ENCODE data around the gene CENPW.

Gene CENPW

GRCh38 chr6:126339796-126340609 is at the start of gene CENPW:
Gene CENPW, plus strand, starts transcription at chr6:126340115. Its CDS starts 159 bp downstream, at chr6:126340274.
- Mint-ChIP-seq H3K4me1 (peaks cover 10% of the 10 kb centered on the region), H3K4me3 (no peak within 1 kb of the TSS), H3K27me3 (no peaks in the 10 kb centered on the region), H3K9me3 (no peaks in the 10 kb centered on the region), H3K36me3 (ENCODE audit: low read depth) (no peaks in the 10 kb centered on the region), H3K27ac (no peak within 1 kb of the TSS)
- DNase-seq (peak; percentile 96), ATAC-seq (peak; percentile 91)

GRCh38 chr6:126293891-126294524 is 45.9 kb upstream of the CENPW start:
- DNase-seq: no peak
- H3K4me1 Mint-ChIP-seq: no peaks in the 10 kb centered on the region

GRCh38 chr6:126300126-126300525 is 39.8 kb upstream of the CENPW start:
- Mint-ChIP-seq H3K4me3 (no peak overlapping the region), H3K4me1 (peaks cover 7% of the 10 kb centered on the region), H3K27me3 (no peaks in the 10 kb centered on the region), H3K9me3 (no peaks in the 10 kb centered on the region), H3K27ac (no peak overlapping the region), H3K36me3 (ENCODE audit: low read depth) (no peaks in the 10 kb centered on the region)
- no peak for ATAC-seq
- no peak for DNase-seq

More at GRCh38 chr6:126293891-126294524, 45.9 kb upstream of the CENPW start:
- H3K27me3 Mint-ChIP-seq: no peaks in the 10 kb centered on the region
- H3K9me3 Mint-ChIP-seq: no peaks in the 10 kb centered on the region
- H3K36me3 Mint-ChIP-seq (ENCODE audit: low read depth): no peaks in the 10 kb centered on the region
- no peak overlapping the region for H3K27ac Mint-ChIP-seq
- ATAC-seq: no peak
- H3K4me3 Mint-ChIP-seq: no peak overlapping the region

- ATAC-seq: no peak
- Mint-ChIP-seq H3K9me3 (no peaks in the 10 kb centered on the region), H3K27ac (no peak overlapping the region), H3K27me3 (no peaks in the 10 kb centered on the region), H3K4me1 (peaks cover 7% of the 10 kb centered on the region), H3K36me3 (ENCODE audit: low read depth) (no peaks in the 10 kb centered on the region), H3K4me3 (no peak overlapping the region)
- no peak for DNase-seq
Measured at GRCh38 chr6:126300735-126301134, 39.2 kb upstream of the CENPW start.

- Mint-ChIP-seq H3K4me3 (no peak overlapping the region), H3K27me3 (no peaks in the 10 kb centered on the region), H3K27ac (no peak overlapping the region), H3K4me1 (peaks cover 7% of the 10 kb centered on the region), H3K36me3 (ENCODE audit: low read depth) (no peaks in the 10 kb centered on the region), H3K9me3 (no peaks in the 10 kb centered on the region)
- ATAC-seq (no peak), DNase-seq (no peak)
Measured at GRCh38 chr6:126302191-126302590, 37.7 kb upstream of the CENPW start.

GRCh38 chr6:126307849-126308248 is 32.1 kb upstream of the CENPW start:
- Mint-ChIP-seq H3K9me3 (no peaks in the 10 kb centered on the region), H3K27me3 (no peaks in the 10 kb centered on the region), H3K27ac (no peak overlapping the region), H3K4me1 (no peaks in the 10 kb centered on the region), H3K4me3 (no peak overlapping the region), H3K36me3 (ENCODE audit: low read depth) (no peaks in the 10 kb centered on the region)
- DNase-seq (no peak), ATAC-seq (no peak)

GRCh38 chr6:126308362-126308761 is 31.6 kb upstream of the CENPW start:
- H3K4me3 Mint-ChIP-seq: no peak overlapping the region
- H3K27me3 Mint-ChIP-seq: no peaks in the 10 kb centered on the region
- DNase-seq (no peak), ATAC-seq (no peak)
- no peaks in the 10 kb centered on the region for H3K36me3 Mint-ChIP-seq (ENCODE audit: low read depth)
- no peaks in the 10 kb centered on the region for H3K9me3 Mint-ChIP-seq
- no peaks in the 10 kb centered on the region for H3K4me1 Mint-ChIP-seq
- H3K27ac Mint-ChIP-seq: no peak overlapping the region

- Mint-ChIP-seq H3K27ac (no peak overlapping the region), H3K4me3 (no peak overlapping the region), H3K27me3 (no peaks in the 10 kb centered on the region), H3K9me3 (no peaks in the 10 kb centered on the region), H3K4me1 (no peaks in the 10 kb centered on the region), H3K36me3 (ENCODE audit: low read depth) (no peaks in the 10 kb centered on the region)
- DNase-seq (no peak), ATAC-seq (no peak)
Measured at GRCh38 chr6:126312013-126312665, 27.8 kb upstream of the CENPW start.

- H3K4me1 Mint-ChIP-seq: no peaks in the 10 kb centered on the region
- no peak overlapping the region for H3K4me3 Mint-ChIP-seq
- H3K9me3 Mint-ChIP-seq: no peaks in the 10 kb centered on the region
- no peaks in the 10 kb centered on the region for H3K27me3 Mint-ChIP-seq
- ATAC-seq (no peak), DNase-seq (no peak)
- H3K27ac Mint-ChIP-seq: no peak overlapping the region
- H3K36me3 Mint-ChIP-seq (ENCODE audit: low read depth): no peaks in the 10 kb centered on the region
Measured at GRCh38 chr6:126313941-126314340, 26.0 kb upstream of the CENPW start.

GRCh38 chr6:126318797-126319196 is 21.1 kb upstream of the CENPW start:
- ATAC-seq (no peak), DNase-seq (no peak)
- no peaks in the 10 kb centered on the region for H3K36me3 Mint-ChIP-seq (ENCODE audit: low read depth)
- no peak overlapping the region for H3K27ac Mint-ChIP-seq
- peaks cover 9% of the 10 kb centered on the region for H3K27me3 Mint-ChIP-seq
- H3K4me3 Mint-ChIP-seq: no peak overlapping the region
- no peaks in the 10 kb centered on the region for H3K9me3 Mint-ChIP-seq
- H3K4me1 Mint-ChIP-seq: no peaks in the 10 kb centered on the region

GRCh38 chr6:126333729-126334128 is 6.2 kb upstream of the CENPW start:
- DNase-seq (no peak), ATAC-seq (no peak)
- Mint-ChIP-seq H3K4me3 (no peak overlapping the region), H3K4me1 (no peaks in the 10 kb centered on the region), H3K27ac (no peak overlapping the region), H3K27me3 (no peaks in the 10 kb centered on the region), H3K36me3 (ENCODE audit: low read depth) (no peaks in the 10 kb centered on the region), H3K9me3 (no peaks in the 10 kb centered on the region)

- Mint-ChIP-seq H3K4me1 (no peaks in the 10 kb centered on the region), H3K27me3 (no peaks in the 10 kb centered on the region), H3K4me3 (no peak overlapping the region), H3K9me3 (no peaks in the 10 kb centered on the region), H3K27ac (no peak overlapping the region), H3K36me3 (ENCODE audit: low read depth) (no peaks in the 10 kb centered on the region)
- DNase-seq: no peak
- ATAC-seq: no peak
Measured at GRCh38 chr6:126335210-126335609, 4.7 kb upstream of the CENPW start.

GRCh38 chr6:126337323-126337722 is 2.6 kb upstream of the CENPW start:
- Mint-ChIP-seq H3K4me3 (no peak overlapping the region), H3K27ac (no peak overlapping the region), H3K36me3 (ENCODE audit: low read depth) (no peaks in the 10 kb centered on the region), H3K9me3 (no peaks in the 10 kb centered on the region), H3K4me1 (peaks cover 10% of the 10 kb centered on the region), H3K27me3 (no peaks in the 10 kb centered on the region)
- DNase-seq (no peak), ATAC-seq (no peak)

GRCh38 chr6:126341126-126341525 is 1.2 kb downstream of the CENPW start:
- H3K27ac Mint-ChIP-seq: no peak overlapping the region
- ATAC-seq: no peak
- peaks cover 10% of the 10 kb centered on the region for H3K4me1 Mint-ChIP-seq
- H3K4me3 Mint-ChIP-seq: no peak overlapping the region
- no peaks in the 10 kb centered on the region for H3K36me3 Mint-ChIP-seq (ENCODE audit: low read depth)
- no peaks in the 10 kb centered on the region for H3K9me3 Mint-ChIP-seq
- no peak for DNase-seq
- H3K27me3 Mint-ChIP-seq: no peaks in the 10 kb centered on the region

GRCh38 chr6:126344181-126344580 is 4.3 kb downstream of the CENPW start:
- peaks cover 10% of the 10 kb centered on the region for H3K4me1 Mint-ChIP-seq
- H3K27me3 Mint-ChIP-seq: no peaks in the 10 kb centered on the region
- no peak for ATAC-seq
- no peak overlapping the region for H3K27ac Mint-ChIP-seq
- DNase-seq: no peak
- H3K9me3 Mint-ChIP-seq: no peaks in the 10 kb centered on the region
- H3K4me3 Mint-ChIP-seq: no peak overlapping the region
- peaks cover 2% of the 10 kb centered on the region for H3K36me3 Mint-ChIP-seq (ENCODE audit: low read depth)
